ENCODE results near the gene TPSAB1.
"Not testable (repeated sequence)": the region's sequence is repeated elsewhere in the genome, so short reads cannot be mapped to it uniquely, and the experiment has no call there.

The TPSAB1 gene

GRCh38 chr16:1225051-1225451, 15.5 kb upstream of the TPSAB1 start, which contains the start of gene TPSG1:
TSS of gene TPSG1 (minus strand) at chr16:1225268. CDS start at chr16:1225252, 16 bp downstream.
- DNase-seq = no peak

DNA sequence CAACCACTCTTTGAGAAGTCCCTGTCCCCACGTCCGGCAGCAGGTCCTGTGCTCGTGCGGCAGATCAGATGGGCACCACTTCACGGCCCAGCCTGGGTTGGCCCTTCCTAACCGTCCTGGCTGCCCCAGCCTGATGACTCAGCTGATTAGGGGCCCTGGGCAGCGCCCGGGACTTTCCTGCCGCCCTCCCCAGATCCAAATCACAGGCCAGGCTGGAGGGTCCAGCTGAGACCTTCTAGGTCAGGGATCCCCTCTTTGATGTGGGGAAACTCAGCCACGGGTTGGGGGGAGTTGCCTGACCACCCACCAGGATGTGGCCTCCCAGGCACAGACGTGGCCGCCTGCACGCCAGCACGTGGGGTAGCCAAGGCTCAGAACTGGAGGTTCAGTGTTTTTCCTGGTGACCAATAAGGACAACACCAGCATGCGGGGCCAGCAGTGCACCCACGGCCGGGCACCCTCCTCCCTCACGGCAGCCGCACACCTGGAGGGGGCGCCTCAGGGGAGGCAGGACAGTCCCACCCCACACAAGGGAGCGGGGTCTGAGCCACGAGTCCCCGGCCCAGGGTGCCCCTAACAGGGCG, 14.7 kb upstream of the TPSAB1 start:
- not testable (repeated sequence) for DNase-seq

DNA sequence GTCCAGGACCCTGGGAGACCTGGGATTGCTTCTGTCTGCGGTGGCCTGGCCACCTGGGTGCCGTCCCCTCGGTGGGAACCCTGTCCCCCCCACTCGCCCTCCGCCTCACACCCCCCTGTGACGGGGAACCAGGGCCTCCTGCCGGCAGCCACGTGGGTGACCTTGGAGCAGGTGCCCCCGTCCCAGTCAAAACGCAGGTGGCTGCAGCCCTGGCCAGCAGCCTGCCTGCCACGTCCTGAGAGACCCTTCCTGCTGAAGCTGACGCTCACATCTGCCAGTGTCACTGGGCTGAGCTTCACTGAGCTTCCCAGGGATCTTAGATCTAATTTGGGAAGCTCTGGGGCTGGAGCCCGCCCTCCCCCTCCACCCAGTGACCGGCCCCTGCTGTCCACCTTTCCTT, 13.8 kb upstream of the TPSAB1 start:
- not testable (repeated sequence) for DNase-seq

DNA sequence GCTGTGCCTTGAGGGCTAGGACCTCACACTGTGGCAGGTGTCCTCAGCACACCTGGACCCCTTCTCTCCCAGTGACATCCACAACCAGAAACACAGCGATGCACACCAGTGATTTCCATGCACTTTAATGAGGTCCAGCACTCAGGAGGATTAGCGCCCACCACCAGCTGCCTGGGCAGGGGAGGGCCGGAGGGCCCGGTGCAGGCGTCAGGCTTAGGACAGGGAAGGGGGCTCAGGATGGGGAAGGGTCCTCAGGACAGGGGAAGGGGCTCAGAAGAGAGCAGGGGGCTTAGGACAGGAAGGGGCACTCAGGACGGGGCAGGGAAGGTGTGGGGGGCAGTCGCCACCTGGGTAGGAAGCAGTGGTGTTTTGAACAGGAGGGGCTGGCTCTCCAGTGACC, 12.3 kb upstream of the TPSAB1 start:
- DNase-seq = not testable (repeated sequence)

DNA sequence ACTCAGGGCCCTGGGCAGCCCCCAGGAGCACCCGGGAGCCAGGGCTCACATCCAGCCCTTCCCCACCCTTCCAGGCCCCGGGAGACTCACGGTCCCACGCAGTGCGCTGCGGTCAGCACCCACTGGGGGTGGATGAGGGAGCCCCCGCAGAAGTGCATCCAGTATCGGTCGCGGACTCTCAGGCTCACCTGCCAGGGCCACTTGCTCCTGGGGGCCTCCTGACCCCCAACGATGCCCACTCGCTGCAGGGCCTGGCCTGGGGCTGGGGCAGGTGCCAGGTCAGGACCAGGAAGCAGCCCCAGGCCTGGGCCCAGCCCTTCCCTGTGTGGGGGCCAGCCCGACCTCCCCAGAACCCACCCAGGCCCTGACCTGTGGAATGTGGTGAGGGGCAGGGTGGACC, 11.0 kb upstream of the TPSAB1 start:
- DNase-seq = not testable (repeated sequence)

DNA sequence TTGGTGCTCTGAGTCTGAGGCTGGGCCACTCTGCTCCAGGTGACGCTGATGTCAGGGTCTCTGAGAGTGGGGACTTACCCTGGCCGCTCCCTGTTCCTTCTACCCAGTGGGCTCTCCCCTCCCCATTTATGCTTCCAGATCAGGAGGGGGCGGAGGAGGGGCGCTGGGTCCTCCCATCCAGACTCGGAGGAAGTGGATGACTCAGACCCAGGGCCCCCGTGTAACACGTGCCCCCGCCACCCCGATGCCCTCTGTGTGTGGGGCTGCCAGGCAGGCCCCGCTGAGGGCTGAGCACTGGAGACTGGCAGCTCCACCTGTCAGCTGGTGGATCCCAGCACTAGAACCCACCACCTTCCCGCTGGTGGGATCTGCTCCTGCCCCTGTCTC, 10.4 kb upstream of the TPSAB1 start, which contains the start of gene TPSB2:
TSS of gene TPSB2 (minus strand) at position 101 of the 387 bp plus-strand sequence. CDS start 233 bp downstream, outside the sequence.
- not testable (repeated sequence) for DNase-seq

DNA sequence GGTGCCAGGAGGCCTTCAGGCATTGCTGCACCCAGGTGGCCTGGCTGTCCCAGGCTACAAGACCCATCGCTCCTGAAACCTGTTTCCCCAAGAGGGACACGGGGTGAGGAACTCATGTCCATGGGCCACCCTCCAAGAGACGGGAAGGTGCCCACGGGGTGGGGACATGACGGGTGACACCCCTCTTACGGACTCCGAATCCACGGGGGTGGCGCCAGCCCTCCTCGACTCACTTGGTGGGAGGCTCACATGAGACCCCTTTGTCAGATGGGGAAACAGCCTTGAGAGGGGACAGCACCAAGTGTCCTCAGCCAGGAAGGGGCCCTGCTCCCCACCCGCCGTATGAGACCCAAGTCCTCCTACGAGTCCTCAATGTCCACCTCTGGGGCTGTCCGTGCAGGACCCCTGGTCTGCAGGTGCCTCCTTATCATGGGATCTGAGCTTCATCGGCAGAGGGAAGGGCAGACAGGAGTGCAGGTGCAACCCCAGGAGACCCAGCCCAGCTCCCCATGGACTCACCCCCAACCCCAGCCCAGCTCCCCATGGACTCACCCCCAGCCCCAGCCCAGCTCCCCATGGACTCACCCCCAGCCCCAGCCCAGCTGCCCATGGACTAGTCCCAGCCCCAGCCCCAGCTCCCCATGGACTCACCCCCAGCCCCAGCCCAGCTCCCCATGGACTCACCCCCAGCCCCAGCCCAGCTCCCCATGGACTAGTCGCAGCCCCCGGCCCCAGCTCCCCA, 9.9 kb upstream of the TPSAB1 start:
- not testable (repeated sequence) for DNase-seq

DNA sequence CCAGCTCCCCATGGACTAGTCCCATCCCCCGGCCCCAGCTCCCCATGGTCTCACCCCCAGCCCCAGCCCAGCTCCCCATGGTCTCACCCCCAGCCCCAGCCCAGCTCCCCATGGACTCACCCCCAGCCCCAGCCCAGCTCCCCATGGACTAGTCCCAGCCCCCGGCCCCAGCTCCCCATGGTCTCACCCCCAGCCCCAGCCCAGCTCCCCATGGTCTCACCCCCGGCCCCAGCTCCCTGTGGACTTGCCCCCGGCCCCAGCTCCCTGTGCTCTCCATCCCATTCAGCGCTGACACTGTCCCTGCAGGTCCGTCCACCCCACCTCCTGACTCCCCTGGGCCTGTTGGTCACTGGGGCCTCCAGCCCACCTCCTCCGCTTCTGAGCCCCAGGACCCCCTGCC, 9.2 kb upstream of the TPSAB1 start:
- DNase-seq = not testable (repeated sequence)

- DNase-seq = not testable (repeated sequence)
These were observed 8.3 kb upstream of the TPSAB1 start for GRCh38 chr16:1232049-1232748.

DNA sequence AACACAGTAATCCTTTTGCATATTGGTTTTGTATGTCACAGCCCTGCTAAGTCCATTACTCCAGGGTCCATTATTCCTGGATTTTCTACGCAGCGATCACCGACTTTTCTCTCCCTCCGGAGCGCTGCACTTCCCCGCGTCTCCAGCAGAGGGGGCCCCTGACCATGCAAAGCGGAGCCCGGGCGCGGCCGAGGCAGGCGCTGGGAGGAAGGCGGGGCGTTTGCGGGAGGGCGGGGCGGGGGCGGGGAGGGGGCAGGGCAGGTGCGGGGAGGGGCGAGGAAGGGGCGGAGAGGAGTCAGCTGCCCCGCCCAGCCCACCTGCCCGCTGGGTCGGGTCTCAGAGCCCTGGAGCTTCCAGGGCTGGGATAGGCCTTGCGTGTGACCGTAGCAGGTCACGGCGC, 3.8 kb upstream of the TPSAB1 start:
- DNase-seq = not testable (repeated sequence)

DNA sequence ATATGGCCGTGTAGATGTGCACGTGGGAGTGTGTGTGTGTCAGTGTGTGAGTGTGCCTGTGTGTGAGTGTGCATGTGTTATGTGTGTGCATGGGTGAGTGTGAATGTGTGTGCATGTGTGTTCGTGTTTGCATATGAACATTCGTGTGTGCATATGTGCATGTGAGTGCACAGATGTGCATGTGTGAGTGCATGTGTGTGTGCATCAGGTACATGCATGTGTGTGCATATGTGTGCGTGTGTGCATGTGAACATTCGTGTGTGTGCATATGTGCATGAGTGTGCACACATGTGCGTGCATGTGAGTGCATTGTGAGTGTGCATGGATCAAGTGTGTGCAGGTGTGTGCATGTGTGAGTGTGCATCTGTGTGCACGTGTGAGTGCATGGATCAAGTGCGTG, 2.5 kb upstream of the TPSAB1 start:
- no peak for DNase-seq

DNA sequence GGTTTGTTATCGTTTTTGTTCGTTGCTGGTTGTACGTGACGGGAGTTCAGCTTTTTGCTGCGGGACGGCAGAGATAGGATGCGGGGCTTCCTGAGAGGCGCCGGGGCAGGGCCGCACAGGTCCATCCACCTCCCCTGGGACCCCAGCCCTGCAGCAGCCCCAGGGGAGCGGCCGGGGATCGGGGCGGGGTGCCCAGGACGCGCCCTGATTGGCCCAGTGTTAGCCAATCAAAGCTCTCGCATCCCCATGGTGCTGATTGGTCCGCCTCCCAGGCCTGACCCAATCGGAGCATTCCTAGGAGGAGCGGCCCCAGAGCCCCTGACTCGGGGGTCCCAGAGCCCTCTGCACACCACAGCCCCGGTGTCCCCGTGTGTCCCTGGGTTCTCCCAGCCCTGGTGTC, 1.6 kb upstream of the TPSAB1 start:
- not testable (repeated sequence) for DNase-seq

DNA sequence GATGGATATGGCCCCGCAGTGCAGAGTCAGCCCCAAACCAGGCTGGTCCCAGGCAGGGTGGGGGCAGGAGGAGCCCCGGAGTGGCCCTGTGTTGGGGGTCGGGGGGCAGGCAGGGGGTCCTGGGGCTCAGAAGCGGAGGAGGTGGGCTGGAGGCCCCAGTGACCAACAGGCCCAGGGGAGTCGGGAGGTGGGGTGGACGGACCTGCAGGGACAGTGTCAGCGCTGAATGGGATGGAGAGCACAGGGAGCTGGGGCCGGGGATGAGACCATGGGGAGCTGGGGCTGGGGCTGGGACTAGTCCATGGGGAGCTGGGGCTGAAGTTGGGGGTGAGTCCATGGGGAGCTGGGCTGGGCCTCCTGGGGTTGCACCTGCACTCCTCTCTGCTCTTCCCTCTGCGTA, 930 bp upstream of the TPSAB1 start:
- DNase-seq = not testable (repeated sequence)

- not testable (repeated sequence) for DNase-seq
These were observed 576 bp downstream of the TPSAB1 start for GRCh38 chr16:1241081-1241480.

DNA sequence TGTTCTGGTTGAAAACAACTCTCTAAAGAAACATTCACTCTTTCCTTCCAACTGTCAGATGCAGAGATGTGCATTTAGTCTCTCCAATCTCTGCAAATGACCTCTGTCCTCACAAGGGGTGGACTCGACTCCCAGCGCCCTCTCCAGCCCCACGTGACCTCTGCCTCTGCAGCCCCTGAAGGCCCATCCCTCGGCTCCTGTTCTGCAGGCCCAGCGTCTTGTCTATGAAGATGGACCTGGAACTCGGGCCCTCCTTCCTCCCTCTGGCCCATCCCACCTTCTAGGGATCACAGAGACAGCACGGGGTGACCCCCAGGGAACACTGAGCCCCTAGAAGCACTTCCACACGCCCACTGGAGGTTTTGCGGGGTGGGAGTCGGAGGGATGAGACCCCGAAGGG, 2.9 kb downstream of the TPSAB1 start:
- DNase-seq = not testable (repeated sequence)

GRCh38 chr16:1243907-1244850, 3.7 kb downstream of the TPSAB1 start:
- not testable (repeated sequence) for DNase-seq

- peak; percentile 21 to 67 (median 52) for DNase-seq
These were observed 4.4 kb downstream of the TPSAB1 start for GRCh38 chr16:1244881-1245280.

DNA sequence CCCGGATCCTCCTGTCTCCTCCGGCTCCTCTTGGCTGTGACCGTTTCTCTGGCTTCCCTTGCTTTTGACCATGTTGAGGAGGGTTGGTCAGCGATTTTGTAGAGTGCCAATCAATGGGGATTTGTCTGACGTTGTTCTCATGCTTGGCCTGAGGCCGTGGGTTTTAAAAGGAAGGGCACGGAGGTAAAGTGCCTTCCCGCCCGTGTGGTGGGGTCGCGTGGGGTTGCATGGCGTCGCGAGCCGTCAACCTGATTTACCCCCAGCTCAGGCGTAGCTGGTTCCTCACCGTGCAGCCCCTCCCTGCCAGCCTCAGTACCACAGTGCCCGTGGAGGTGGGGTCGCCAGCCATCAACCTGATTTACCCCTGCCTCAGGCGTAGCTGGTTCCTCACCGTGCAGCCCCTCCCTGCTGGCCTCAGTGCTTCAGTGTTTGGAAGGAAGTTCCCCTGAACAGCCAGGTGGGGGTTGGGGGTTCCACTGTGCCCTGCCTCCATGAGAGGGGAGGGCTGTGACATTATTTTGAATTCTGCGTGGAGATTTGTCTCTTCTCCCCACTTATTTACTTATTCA, 5.0 kb downstream of the TPSAB1 start:
- DNase-seq = peak in 1 of 4 experiments; percentile 20

GRCh38 chr16:1247903-1248537, 7.5 kb downstream of the TPSAB1 start:
- DNase-seq = not testable (repeated sequence)

DNA sequence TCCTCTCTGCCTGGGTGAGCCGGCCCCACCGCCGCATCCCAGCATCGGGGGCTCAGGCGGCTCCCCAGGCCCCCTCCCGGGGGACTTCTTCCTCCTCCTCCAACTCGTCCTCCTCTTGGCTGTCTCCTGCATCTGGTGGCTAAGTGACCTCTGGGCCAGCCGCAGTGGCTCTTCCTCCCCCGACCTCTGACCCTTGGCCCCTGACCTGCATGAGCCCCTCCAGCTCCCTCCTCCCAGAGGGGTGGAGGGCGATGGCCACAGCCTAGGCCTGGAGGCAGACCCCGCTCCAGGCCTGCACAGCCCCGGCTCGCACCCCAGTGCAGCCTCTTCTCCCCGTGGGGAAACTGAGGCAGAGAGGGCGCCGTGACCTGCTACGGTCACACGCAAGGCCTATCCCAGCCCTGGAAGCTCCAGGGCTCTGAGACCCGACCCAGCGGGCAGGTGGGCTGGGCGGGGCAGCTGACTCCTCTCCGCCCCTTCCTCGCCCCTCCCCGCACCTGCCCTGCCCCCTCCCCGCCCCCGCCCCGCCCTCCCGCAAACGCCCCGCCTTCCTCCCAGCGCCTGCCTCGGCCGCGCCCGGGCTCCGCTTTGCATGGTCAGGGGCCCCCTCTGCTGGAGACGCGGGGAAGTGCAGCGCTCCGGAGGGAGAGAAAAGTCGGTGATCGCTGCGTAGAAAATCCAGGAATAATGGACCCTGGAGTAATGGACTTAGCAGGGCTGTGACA, 8.7 kb downstream of the TPSAB1 start:
- not testable (repeated sequence) for DNase-seq
